NCI-H510A treated with DMSO at 0.1 percent for 48 hours (cell line): Measurements from ENCODE around the gene ANAPC2.

Experiments
- DNase-seq: peaks from one replicate; lab custom pipeline; 2025; lab: John Stamatoyannopoulos, UW

The ANAPC2 gene

GRCh38 chr9:137188490-137189296, at the start of gene ANAPC2, which contains the start of gene SSNA1:
ANAPC2 (minus strand) TSS chr9:137188560; CDS start chr9:137188532, 28 bp downstream.
SSNA1 (plus strand) TSS chr9:137188676; CDS start chr9:137188727, 51 bp downstream.
- DNase-seq: peak; percentile 87

- DNase-seq: no peak
Measured at GRCh38 chr9:137236936-137237421, 48.6 kb upstream of the ANAPC2 start.

- peak; percentile 72 for DNase-seq
Measured at GRCh38 chr9:137236238-137236935, 48.0 kb upstream of the ANAPC2 start.

GRCh38 chr9:137235424-137236237, 47.3 kb upstream of the ANAPC2 start:
- DNase-seq: no peak

GRCh38 chr9:137234758-137235423, 46.5 kb upstream of the ANAPC2 start:
- no peak for DNase-seq

- no peak for DNase-seq
Measured at GRCh38 chr9:137234055-137234697, 45.8 kb upstream of the ANAPC2 start.

GRCh38 chr9:137233143-137233980, 45.0 kb upstream of the ANAPC2 start:
- DNase-seq: peak; percentile 31

GRCh38 chr9:137232510-137232909, 44.1 kb upstream of the ANAPC2 start:
- no peak for DNase-seq

GRCh38 chr9:137232101-137232500, 43.7 kb upstream of the ANAPC2 start:
- no peak for DNase-seq

- no peak for DNase-seq
Measured at GRCh38 chr9:137231372-137232039, 43.1 kb upstream of the ANAPC2 start.

GRCh38 chr9:137230705-137231371, 42.5 kb upstream of the ANAPC2 start, which contains the start of gene SLC34A3:
SLC34A3 (plus strand) TSS chr9:137230901; CDS start chr9:137231703, 802 bp downstream.
- no peak for DNase-seq

GRCh38 chr9:137229903-137230704, 41.7 kb upstream of the ANAPC2 start:
- DNase-seq: no peak

GRCh38 chr9:137228968-137229896, 40.9 kb upstream of the ANAPC2 start:
- no peak for DNase-seq

GRCh38 chr9:137228506-137228967, 40.2 kb upstream of the ANAPC2 start:
- no peak for DNase-seq

- DNase-seq: no peak
Measured at GRCh38 chr9:137227853-137228505, 39.6 kb upstream of the ANAPC2 start.
